HUES48 (cell line): ENCODE measurements around the gene ISOC2.
"Not testable (repeated sequence)": the region's sequence is repeated elsewhere in the genome, so short reads cannot be mapped to it uniquely, and the experiment has no call there.

Source experiments
- H3K27ac ChIP-seq: one replicate; pipeline ENCODE4 v1.7.0; 2013; ENCODE audit warnings: low read depth, low read length, inconsistent platforms
- H3K27me3 ChIP-seq: 2 replicates; pipeline ENCODE4 v1.6.1; 2013; ENCODE audit warnings: mild to moderate bottlenecking, low read length; ENCODE audit not compliant: control insufficient read depth, insufficient read depth
- H3K36me3 ChIP-seq: 2 replicates; pipeline ENCODE4 v1.6.1; 2013; ENCODE audit warnings: low read length; ENCODE audit not compliant: control insufficient read depth, insufficient read depth
- H3K4me1 ChIP-seq: 2 replicates; pipeline ENCODE4 v1.6.1; 2013; ENCODE audit warnings: mild to moderate bottlenecking, low read length; ENCODE audit not compliant: control insufficient read depth, insufficient read depth
- H3K4me3 ChIP-seq: 2 replicates; pipeline ENCODE4 v1.5.1; 2013; ENCODE audit warnings: mild to moderate bottlenecking, low read depth, low read length
- H3K9ac ChIP-seq: 2 replicates; pipeline ENCODE4 v1.6.1; 2013; ENCODE audit warnings: mild to moderate bottlenecking, low read depth, low read length, moderate library complexity
- H3K9me3 ChIP-seq: 2 replicates; pipeline ENCODE4 v1.6.1; 2013; ENCODE audit warnings: low read length; ENCODE audit not compliant: control insufficient read depth, insufficient read depth

ISOC2 gene

DNA sequence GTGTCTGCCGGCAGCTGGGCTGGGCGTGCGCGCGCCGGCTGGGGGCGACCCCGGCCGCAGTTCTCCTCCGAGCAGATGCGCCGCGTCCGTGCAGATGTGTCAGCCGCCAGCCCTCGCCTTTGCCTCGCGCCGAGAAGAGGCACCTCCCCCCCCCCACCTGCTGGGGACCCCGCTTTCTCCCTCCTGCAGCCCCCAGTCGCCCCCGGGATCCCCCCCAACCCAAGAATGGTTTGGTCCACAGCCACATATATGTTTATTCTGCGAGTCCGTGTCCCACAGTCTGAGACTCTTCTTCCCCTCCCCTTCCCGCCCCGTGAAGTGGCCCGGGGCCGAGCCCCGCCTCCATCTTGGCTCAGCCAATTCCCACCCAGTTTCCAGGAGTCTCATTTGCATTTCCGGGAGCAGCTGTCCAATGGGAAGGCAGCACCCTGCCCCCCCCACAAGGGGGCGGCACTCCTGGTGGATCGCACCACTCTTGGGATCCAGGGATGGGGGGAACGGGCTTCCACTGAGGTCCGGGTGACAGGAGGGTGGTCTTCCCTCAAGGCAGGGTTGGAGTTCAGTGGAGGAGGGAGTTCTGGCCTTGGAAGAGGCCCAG is 8.6 kb downstream of the ISOC2 start:
- H3K36me3 ChIP-seq = peaks cover 22% of the 10 kb centered on the region
- H3K9ac ChIP-seq = no peak overlapping the region
- H3K27me3 ChIP-seq = peaks cover 46% of the 10 kb centered on the region
- peak overlapping the region; percentile 57; the same call in 1 of the 2 replicates for H3K4me3 ChIP-seq
- H3K9me3 ChIP-seq = no peaks in the 10 kb centered on the region
- H3K27ac ChIP-seq = no peak overlapping the region
- H3K4me1 ChIP-seq = peaks cover 4% of the 10 kb centered on the region; the same call in 1 of the 2 replicates

DNA sequence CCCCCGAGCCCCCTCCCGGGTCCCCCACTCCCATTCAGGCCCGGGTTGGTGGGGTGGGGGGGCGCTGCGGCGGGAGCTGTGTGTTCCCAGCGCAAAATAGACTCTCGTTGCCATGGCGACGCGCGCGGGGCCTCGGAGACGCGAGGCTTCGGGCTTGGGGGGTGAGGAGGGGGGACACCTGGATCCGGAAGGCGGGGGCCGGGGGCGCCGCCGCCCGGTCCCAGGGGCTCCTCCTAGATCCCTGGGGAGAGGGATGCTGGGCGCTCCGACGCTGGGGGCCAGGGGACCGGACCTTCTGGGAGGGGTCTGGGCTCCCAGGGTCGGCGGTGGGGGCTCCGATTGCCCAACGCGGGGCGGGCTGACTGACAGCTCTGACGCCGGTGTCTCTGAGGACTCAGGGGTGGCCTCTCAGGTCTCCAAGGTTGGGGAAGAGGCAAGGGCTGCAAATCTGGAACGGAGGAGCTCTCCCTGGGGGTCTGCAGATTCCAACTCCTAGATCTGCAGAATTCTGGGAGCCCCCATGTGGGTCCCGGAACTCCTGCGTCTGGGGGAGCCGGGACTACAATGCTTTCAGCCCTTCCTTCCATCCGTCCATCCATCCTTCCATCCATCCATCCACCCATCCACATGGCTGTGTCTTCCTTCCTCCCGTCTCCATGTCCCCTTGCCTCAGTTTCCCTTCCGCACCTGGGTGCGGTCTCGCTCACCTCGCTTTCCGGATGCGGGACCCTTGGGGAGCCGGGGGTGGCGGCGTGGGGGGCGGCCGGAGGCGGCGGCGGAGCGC is 9.3 kb downstream of the ISOC2 start:
- Histone ChIP-seq H3K4me1 (peaks cover 4% of the 10 kb centered on the region; the same call in 1 of the 2 replicates), H3K9ac (no peak overlapping the region), H3K4me3 (peak overlapping the region; percentile 57), H3K9me3 (no peaks in the 10 kb centered on the region), H3K27ac (no peak overlapping the region), H3K36me3 (peaks cover 22% of the 10 kb centered on the region), H3K27me3 (peaks cover 53% of the 10 kb centered on the region)

- peaks cover 61% of the 10 kb centered on the region for H3K27me3 ChIP-seq
- H3K9ac ChIP-seq = no peak overlapping the region
- peaks cover 18% of the 10 kb centered on the region for H3K36me3 ChIP-seq
- H3K27ac ChIP-seq = no peak overlapping the region
- no peaks in the 10 kb centered on the region for H3K9me3 ChIP-seq
- peak overlapping the region; percentile 45 for H3K4me3 ChIP-seq
- peaks cover 4% of the 10 kb centered on the region; the same call in 1 of the 2 replicates for H3K4me1 ChIP-seq
Measured at GRCh38 chr19:55451163-55451964, 10.1 kb downstream of the ISOC2 start.

DNA sequence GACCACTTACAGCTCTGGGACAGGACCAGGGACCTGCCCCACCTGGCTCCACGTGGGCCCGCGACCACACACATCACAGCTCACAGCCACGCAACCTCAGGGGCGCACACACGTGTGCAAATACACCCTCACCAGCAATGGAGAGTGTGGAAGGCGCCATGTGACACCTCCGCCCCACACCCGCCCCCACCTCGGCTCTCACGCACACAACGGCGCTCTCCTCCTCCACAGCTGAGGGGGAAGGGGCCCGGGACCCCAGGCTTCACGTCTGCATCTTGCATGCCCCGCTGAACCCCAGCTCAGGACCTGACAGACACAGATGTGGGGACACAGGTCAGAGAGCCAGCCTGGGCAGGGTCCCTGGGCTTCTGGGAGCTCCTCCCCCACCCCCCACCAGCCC is 12.0 kb downstream of the ISOC2 start:
- Histone ChIP-seq H3K4me1 (peaks cover 4% of the 10 kb centered on the region; the same call in 1 of the 2 replicates), H3K4me3 (no peak overlapping the region), H3K27me3 (peaks cover 78% of the 10 kb centered on the region), H3K27ac (no peak overlapping the region), H3K9me3 (no peaks in the 10 kb centered on the region), H3K9ac (no peak overlapping the region), H3K36me3 (peaks cover 8% of the 10 kb centered on the region; the same call in 1 of the 2 replicates)

- H3K27me3 ChIP-seq = peaks cover 91% of the 10 kb centered on the region
- not testable (repeated sequence) for H3K9me3 ChIP-seq, H3K9ac ChIP-seq, H3K4me1 ChIP-seq, H3K36me3 ChIP-seq, H3K27ac ChIP-seq, H3K4me3 ChIP-seq
Measured at GRCh38 chr19:55448175-55448490, 13.3 kb downstream of the ISOC2 start.

- H3K9ac ChIP-seq = no peak overlapping the region
- peaks cover 96% of the 10 kb centered on the region for H3K27me3 ChIP-seq
- no peak overlapping the region for H3K27ac ChIP-seq
Measured at GRCh38 chr19:55447421-55448174, 13.8 kb downstream of the ISOC2 start.

DNA sequence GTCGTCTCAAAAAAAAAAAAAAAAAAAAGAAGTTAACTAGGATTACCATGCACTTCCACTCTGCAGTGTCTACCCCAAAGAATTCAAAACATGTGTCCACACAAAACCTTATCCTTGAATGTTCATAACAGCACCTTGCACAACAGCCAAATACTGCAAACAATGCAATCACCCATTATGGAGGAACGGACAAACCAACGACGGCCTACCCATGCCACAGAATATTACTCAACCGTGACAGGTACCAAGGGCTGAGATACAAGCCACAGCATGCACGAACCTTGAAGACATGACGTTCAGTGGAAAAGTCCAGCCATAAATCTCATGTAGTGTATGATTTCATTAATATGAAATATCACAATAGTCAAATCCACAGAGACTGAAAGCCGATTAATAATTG is 15.4 kb downstream of the ISOC2 start:
- Histone ChIP-seq H3K4me3 (no peak overlapping the region), H3K36me3 (no peaks in the 10 kb centered on the region), H3K4me1 (peaks cover under 1% of the 10 kb centered on the region; the same call in 1 of the 2 replicates), H3K9ac (no peak overlapping the region), H3K9me3 (no peaks in the 10 kb centered on the region), H3K27ac (no peak overlapping the region), H3K27me3 (peaks cover 97% of the 10 kb centered on the region)

More at GRCh38 chr19:55447421-55448174, 13.8 kb downstream of the ISOC2 start:
- Histone ChIP-seq H3K9me3 (no peaks in the 10 kb centered on the region), H3K36me3 (no peaks in the 10 kb centered on the region), H3K4me3 (no peak overlapping the region), H3K4me1 (peaks cover 4% of the 10 kb centered on the region; the same call in 1 of the 2 replicates)

- no peak overlapping the region for H3K27ac ChIP-seq
- peaks cover 98% of the 10 kb centered on the region for H3K27me3 ChIP-seq
- H3K4me1 ChIP-seq = peaks cover 4% of the 10 kb centered on the region; the same call in 1 of the 2 replicates
- no peaks in the 10 kb centered on the region for H3K36me3 ChIP-seq
- H3K9me3 ChIP-seq = no peaks in the 10 kb centered on the region
- H3K4me3 ChIP-seq = no peak overlapping the region
- H3K9ac ChIP-seq = no peak overlapping the region
Measured at GRCh38 chr19:55444646-55445045, 16.8 kb downstream of the ISOC2 start.

DNA sequence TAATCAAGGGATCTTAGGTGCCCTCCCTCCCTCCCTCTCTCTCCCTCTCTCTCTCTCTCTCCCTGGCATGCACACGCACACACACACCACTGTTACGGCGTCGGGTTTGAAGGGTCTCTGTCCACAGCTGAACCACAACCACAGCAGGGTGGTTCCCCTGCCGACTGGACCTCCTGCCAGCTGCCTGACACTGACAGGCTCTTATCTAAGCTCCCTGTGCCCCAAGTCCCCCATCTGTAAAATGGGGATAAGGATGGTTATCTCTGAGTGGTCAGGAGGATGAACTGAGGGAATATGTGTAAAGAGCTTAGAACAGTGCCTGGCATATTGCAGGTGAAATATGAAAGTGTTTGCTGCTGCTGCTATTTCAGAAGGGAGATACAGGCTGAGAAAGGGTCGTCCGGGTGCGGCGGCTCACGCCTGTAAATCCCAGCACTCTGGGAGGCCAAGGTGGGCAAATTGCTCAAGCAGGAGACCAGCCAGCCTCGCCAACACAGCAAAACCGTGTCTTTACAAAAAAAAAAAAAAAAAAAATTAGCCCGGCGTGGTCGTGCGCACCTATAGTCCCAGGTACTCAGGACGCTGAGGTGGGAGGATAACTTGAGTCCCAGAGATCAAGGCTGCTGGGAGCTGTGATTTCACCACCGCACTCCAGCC is 17.5 kb downstream of the ISOC2 start:
- Histone ChIP-seq H3K9ac (no peak overlapping the region), H3K27me3 (peaks cover 98% of the 10 kb centered on the region), H3K4me3 (0 out of 2 replicates have a peak overlapping the region, but pooled peaks have one; percentile 8)

More for the DNA sequence above, 17.5 kb downstream of the ISOC2 start:
- H3K9me3 ChIP-seq = no peaks in the 10 kb centered on the region
- H3K36me3 ChIP-seq = no peaks in the 10 kb centered on the region
- no peak overlapping the region for H3K27ac ChIP-seq
- H3K4me1 ChIP-seq = peaks cover 4% of the 10 kb centered on the region; the same call in 1 of the 2 replicates
